Neural cell (in vitro differentiated cells): ENCODE measurements around the gene CRAT.

Source experiments
- CTCF ChIP-seq: fragments of 450-650 bp; IDR thresholded peaks from 2 replicates; pipeline ENCODE4 v1.5.1; 2014; ENCODE audit warnings: antibody characterized with exemption, mild to moderate bottlenecking, moderate library complexity; ENCODE audit not compliant: poor library complexity, severe bottlenecking
- EP300 ChIP-seq: fragments of 450-650 bp; conservative IDR thresholded peaks from 2 replicates; pipeline ENCODE4 v1.6.1; 2014; ENCODE audit warnings: antibody characterized with exemption, mild to moderate bottlenecking, moderate library complexity; ENCODE audit not compliant: poor library complexity, severe bottlenecking
- EZH2 ChIP-seq: fragments of 200-600, 300-800 bp; shearing (Covaris generic), sonication (generic); IDR thresholded peaks from 2 replicates; pipeline ENCODE4 v1.6.1; 2014; ENCODE audit warnings: antibody characterized with exemption, low read length, borderline replicate concordance, mild to moderate bottlenecking; ENCODE audit not compliant: insufficient read depth, poor library complexity, severe bottlenecking
- POLR2AphosphoS5 ChIP-seq: IDR thresholded peaks from 2 replicates; pipeline ENCODE4 v1.6.1; 2012

DNA sequence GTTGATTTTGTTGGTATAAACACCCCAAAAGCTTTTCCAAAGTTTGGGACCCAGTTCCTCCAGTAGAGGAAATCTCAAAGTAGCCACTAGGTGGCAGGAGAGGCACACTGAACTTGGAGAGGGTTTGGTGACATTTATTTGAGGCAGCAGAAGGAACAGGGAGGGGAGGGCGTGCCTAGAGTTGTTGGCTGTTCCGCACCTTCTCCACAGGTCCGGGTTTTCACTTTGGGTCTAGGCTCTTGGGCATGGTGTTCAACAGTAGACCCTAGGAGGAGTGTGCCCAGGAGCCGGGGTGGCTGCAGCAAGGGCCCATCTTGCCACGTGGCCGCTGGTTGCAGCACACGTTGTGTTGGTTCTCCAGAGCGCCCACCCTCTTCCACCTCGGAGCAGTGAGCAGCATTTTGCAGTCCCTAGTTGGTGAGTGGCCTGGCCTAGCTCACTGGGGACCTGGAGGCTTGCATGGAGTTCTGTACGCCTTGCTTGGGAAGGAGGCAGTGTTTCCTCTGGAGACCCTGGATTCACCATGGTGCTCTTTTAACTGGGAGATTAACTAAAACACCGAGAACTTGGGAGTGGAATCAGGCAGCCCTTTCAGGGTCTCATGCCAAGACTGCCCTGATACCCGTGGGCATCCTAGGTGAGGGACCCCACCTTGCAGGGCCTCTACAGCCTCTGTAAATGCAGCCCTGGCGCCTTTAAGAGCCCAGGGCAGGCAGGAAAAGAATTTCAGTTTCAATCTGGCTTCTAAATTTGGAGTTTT is 28.8 kb upstream of the CRAT start:
- peak; percentile 96 for TF ChIP-seq CTCF
- no peak for TF ChIP-seq EP300
- TF ChIP-seq POLR2AphosphoS5: no peak
- no peak for TF ChIP-seq EZH2
